NCI-H69 (cell line): ENCODE measurements around the gene NOD1.

ENCODE experiments used
- DNase-seq: peaks from one replicate; lab custom pipeline; 2025; lab: John Stamatoyannopoulos, UW

NOD1 gene

GRCh38 chr7:30448461-30449189, 30.0 kb downstream of the NOD1 start:
- DNase-seq: no peak

- no peak for DNase-seq
Measured at GRCh38 chr7:30447466-30447865, 31.1 kb downstream of the NOD1 start.

- DNase-seq: no peak
Measured at GRCh38 chr7:30446266-30446665, 32.3 kb downstream of the NOD1 start.

- peak; percentile 71 for DNase-seq
Measured at GRCh38 chr7:30445770-30446169, 32.8 kb downstream of the NOD1 start.

- DNase-seq: no peak
Measured at GRCh38 chr7:30437823-30438574, 40.6 kb downstream of the NOD1 start.

- DNase-seq: peak; percentile 24
Measured at GRCh38 chr7:30436518-30436917, 42.1 kb downstream of the NOD1 start.

- no peak for DNase-seq
Measured at GRCh38 chr7:30436046-30436445, 42.5 kb downstream of the NOD1 start.

GRCh38 chr7:30434140-30434799, 44.3 kb downstream of the NOD1 start:
- DNase-seq: peak; percentile 12

GRCh38 chr7:30433506-30433905, 45.1 kb downstream of the NOD1 start:
- DNase-seq: no peak

- DNase-seq: no peak
Measured at GRCh38 chr7:30433082-30433481, 45.5 kb downstream of the NOD1 start.

GRCh38 chr7:30430777-30431176, 47.8 kb downstream of the NOD1 start:
- DNase-seq: peak; percentile 61

- peak; percentile 92 for DNase-seq
Measured at GRCh38 chr7:30430276-30430675, 48.3 kb downstream of the NOD1 start.

- DNase-seq: peak; percentile 51
Measured at GRCh38 chr7:30429156-30429530, 49.4 kb downstream of the NOD1 start.

GRCh38 chr7:30428246-30429155, 50.1 kb downstream of the NOD1 start:
- DNase-seq: peak; percentile 70

- DNase-seq: no peak
Measured at GRCh38 chr7:30427296-30428070, 51.1 kb downstream of the NOD1 start.

GRCh38 chr7:30424506-30424905, 54.1 kb downstream of the NOD1 start:
- DNase-seq: no peak

GRCh38 chr7:30423788-30424505, 54.6 kb downstream of the NOD1 start:
- no peak for DNase-seq

- no peak for DNase-seq
Measured at GRCh38 chr7:30422922-30423321, 55.7 kb downstream of the NOD1 start.

- DNase-seq: no peak
Measured at GRCh38 chr7:30421647-30422196, 56.9 kb downstream of the NOD1 start.

- peak; percentile 47 for DNase-seq
Measured at GRCh38 chr7:30420662-30421061, 57.9 kb downstream of the NOD1 start.
